Upper lobe of right lung (tissue), 1 donor: ENCODE data around the gene PACS2. TPM values are rescaled to one million over a fixed set of nuclear protein-coding genes. Genes with fewer than 3 reads are reported as not detected.

Source experiments
- ATAC-seq: fragments of 200-7000 bp; cut with Tn5 transposase; one replicate; pipeline ENCODE4 v1.9.1; 2020; ENCODE audit warnings: mild to moderate bottlenecking, moderate library complexity
- DNase-seq: peaks from one replicate; pipeline ENCODE4 v3.0.0-alpha.2; 2020
- H3K27ac ChIP-seq: fragments of 200-600 bp; one replicate; pipeline ENCODE4 v1.8.0; 2022
- H3K27me3 ChIP-seq: fragments of 200-600 bp; one replicate; pipeline ENCODE4 v1.8.0; 2022; ENCODE audit warnings: mild to moderate bottlenecking
- H3K36me3 ChIP-seq: fragments of 200-600 bp; one replicate; pipeline ENCODE4 v1.8.0; 2022
- H3K4me1 ChIP-seq: fragments of 200-600 bp; one replicate; pipeline ENCODE4 v1.8.0; 2022
- H3K4me3 ChIP-seq: fragments of 200-600 bp; one replicate; pipeline ENCODE4 v1.8.0; 2022; ENCODE audit warnings: mild to moderate bottlenecking
- H3K9me3 ChIP-seq: fragments of 200-600 bp; one replicate; pipeline ENCODE4 v1.8.0; 2022
- CTCF ChIP-seq: fragments of 200-600 bp; IDR thresholded peaks from one replicate; pipeline ENCODE4 v1.8.0; 2022; ENCODE audit warnings: antibody characterized with exemption
- intact Hi-C: fragments of 100-400 bp; cut with DNase I; formaldehyde crosslinking; loops from one replicate; pipeline ENCODE4 v1.11.0; 2022
- total RNA-seq: library from RNA; stranded (reverse); fragmentation: NEBNext Ultra II Directional; extraction: Animal tissue kit (Norgen Biotek cat#: 25700); gene quantifications from one replicate; pipeline ENCODE4 v1.2.1, GENCODE V29; 2021
- donor health status: DM: no; HTN: yes; CAD: no; lungs with severe emphysema.

Gene PACS2
- total RNA-seq, 1 donor from 2014 or later = 86.6 TPM

GRCh38 chr14:105328678-105329390 is 14.3 kb downstream of the PACS2 start:
- peaks cover 38% of the 10 kb centered on the region for H3K4me1 ChIP-seq
- DNase-seq (no peak), ATAC-seq (no peak)
- no peak overlapping the region for H3K4me3 ChIP-seq
- H3K27me3 ChIP-seq = no peaks in the 10 kb centered on the region
- no peaks in the 10 kb centered on the region for H3K9me3 ChIP-seq
- H3K36me3 ChIP-seq = no peaks in the 10 kb centered on the region
- H3K27ac ChIP-seq = no peak overlapping the region
- no peak for TF ChIP-seq CTCF
- intact Hi-C loops = no loop called here

- no peak overlapping the region for H3K4me3 ChIP-seq
- intact Hi-C loops = no loop called here
- DNase-seq = no peak
- no peaks in the 10 kb centered on the region for H3K36me3 ChIP-seq
- ATAC-seq = no peak
- H3K27me3 ChIP-seq = no peaks in the 10 kb centered on the region
- TF ChIP-seq CTCF = no peak
- H3K9me3 ChIP-seq = no peaks in the 10 kb centered on the region
- peaks cover 36% of the 10 kb centered on the region for H3K4me1 ChIP-seq
- no peak overlapping the region for H3K27ac ChIP-seq
Measured at GRCh38 chr14:105329411-105330150, 15.0 kb downstream of the PACS2 start.

- Histone ChIP-seq H3K4me1 (peaks cover 36% of the 10 kb centered on the region), H3K4me3 (no peak overlapping the region), H3K27me3 (no peaks in the 10 kb centered on the region), H3K36me3 (no peaks in the 10 kb centered on the region), H3K9me3 (no peaks in the 10 kb centered on the region), H3K27ac (peak overlapping the region; percentile 58)
- DNase-seq (peak; percentile 73), ATAC-seq (peak; percentile 64)
- intact Hi-C loops = no loop called here
- no peak for TF ChIP-seq CTCF
Measured at GRCh38 chr14:105330491-105330895, 15.9 kb downstream of the PACS2 start.

- peaks cover 36% of the 10 kb centered on the region for H3K4me1 ChIP-seq
- peak overlapping the region; percentile 58 for H3K27ac ChIP-seq
- TF ChIP-seq CTCF = no peak
Measured at GRCh38 chr14:105331575-105332349, 17.2 kb downstream of the PACS2 start.

GRCh38 chr14:105332350-105332874 is 17.9 kb downstream of the PACS2 start:
- no peak for TF ChIP-seq CTCF
- Histone ChIP-seq H3K36me3 (no peaks in the 10 kb centered on the region), H3K4me1 (peaks cover 36% of the 10 kb centered on the region), H3K27me3 (no peaks in the 10 kb centered on the region), H3K27ac (no peak overlapping the region), H3K4me3 (no peak overlapping the region), H3K9me3 (no peaks in the 10 kb centered on the region)
- ATAC-seq (no peak), DNase-seq (no peak)
- intact Hi-C loops = no loop called here

More at GRCh38 chr14:105331575-105332349, 17.2 kb downstream of the PACS2 start:
- Histone ChIP-seq H3K36me3 (no peaks in the 10 kb centered on the region), H3K27me3 (no peaks in the 10 kb centered on the region), H3K4me3 (no peak overlapping the region), H3K9me3 (no peaks in the 10 kb centered on the region)
- intact Hi-C loops = no loop called here
- no peak for DNase-seq
- ATAC-seq = no peak
